Measurements from ENCODE around the gene SCP2.
"Not testable (repeated sequence)": the region's sequence is repeated elsewhere in the genome, so short reads cannot be mapped to it uniquely, and the experiment has no call there.

SCP2 gene

DNA sequence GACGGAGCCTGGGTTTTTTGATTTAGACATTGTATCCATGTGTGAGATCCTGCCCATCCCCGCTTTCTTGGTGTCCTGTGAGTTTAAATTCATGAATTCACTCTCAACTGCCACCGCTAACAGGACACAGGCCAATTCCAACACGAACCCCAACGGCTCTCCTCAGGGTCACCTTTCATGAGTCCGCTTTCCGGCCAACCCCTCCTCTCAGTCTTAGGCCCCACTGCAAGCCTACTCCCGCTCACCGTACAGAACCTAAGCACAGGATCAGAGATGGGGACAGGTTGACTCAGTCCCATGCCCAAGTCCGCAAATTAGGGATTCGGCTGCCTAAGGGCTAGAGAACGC lies 238 bp upstream of the SCP2 start:
- FAIRE-seq (no peak), DNase-seq (ENCODE audit: insufficient read length, low spot score) (no peak)
- TF ChIP-seq POLR2A (IDR thresholded peaks at IDR 0.05; ENCODE audit: low read depth, low read length), result no peak

DNA sequence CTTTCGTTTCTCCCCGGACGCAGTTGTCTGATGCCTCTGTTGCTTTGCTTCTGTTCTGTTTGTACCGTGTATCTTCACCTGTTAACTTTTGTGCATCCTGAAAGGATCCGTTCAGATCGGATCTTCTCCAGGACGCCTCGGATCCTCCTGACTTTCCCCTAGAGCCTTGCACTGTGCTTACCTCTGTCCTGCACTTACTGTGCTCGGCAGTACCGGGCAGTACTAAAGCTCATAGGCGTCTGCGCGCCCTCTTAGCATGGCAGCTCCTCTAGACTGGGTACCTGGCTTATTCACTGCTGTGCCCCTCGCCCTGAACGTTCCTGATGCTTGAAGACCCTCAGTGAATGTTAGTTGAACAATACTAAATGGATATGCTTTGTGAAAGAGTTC lies 934 bp downstream of the SCP2 start:
- TF ChIP-seq POLR2A (IDR thresholded peaks at IDR 0.05; ENCODE audit: low read depth, low read length), result no peak
- no peak for DNase-seq (ENCODE audit: insufficient read length, low spot score)
- FAIRE-seq, result no peak

DNA sequence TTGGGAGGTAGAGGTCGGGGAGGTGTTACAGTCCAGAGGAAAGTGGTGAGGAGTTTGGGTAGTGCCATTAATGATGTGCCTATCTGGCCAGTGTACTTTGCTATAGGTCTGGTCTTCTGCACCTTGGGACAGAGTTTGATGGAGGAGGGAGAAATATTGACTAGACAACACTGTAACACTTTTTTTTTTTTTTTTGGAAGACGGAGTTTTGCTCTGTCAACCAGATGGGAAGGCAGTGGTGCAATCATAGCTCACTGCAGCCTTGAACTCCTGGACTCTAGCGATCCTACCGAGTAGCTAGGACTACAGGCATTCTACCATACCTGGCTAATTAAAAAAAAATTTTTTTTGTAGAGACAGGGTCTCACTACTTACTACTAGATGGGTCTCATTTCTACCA lies 1.9 kb downstream of the SCP2 start:
- no peak for DNase-seq (ENCODE audit: insufficient read length, low spot score)
- no peak for TF ChIP-seq POLR2A (IDR thresholded peaks at IDR 0.05; ENCODE audit: low read depth, low read length)
- no peak for FAIRE-seq

DNA sequence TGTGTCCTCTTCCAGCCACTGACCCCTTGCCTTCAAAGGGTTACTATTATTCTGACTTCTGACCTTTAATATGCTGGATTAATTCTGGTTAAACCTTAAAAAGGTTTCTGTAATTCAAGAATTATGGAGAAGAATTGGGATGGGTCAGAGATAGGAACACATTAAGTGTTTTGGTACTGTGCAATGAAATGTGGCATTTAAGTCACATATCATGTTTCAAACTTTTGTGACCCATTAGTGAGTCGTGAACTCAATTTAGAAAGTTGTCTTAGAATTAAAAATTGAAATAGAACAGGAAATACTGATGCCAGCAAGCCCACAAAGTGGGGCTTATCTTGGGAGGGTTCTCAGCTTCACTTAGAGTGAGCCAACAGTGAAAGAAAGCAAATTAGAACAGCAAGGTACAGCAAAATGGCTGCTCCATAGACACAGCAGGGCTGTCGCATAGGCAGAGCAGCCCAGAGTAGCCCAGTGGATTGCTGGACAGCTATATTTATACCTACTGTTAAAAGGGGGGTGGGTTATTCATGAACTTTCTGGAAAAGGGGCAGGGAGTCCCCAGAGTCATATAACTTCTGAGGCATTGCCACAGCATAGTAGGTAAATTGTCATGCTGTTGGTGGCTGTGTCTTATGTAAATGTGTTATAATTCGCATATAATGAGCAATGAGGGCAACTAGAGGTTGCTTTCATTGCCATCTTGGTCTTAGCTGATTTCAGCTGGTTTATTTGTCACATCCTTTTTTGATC lies 10.5 kb downstream of the SCP2 start:
- FAIRE-seq (no peak), DNase-seq (ENCODE audit: insufficient read length, low spot score) (no peak)
- TF ChIP-seq POLR2A (IDR thresholded peaks at IDR 0.05; ENCODE audit: low read depth, low read length), result no peak

DNA sequence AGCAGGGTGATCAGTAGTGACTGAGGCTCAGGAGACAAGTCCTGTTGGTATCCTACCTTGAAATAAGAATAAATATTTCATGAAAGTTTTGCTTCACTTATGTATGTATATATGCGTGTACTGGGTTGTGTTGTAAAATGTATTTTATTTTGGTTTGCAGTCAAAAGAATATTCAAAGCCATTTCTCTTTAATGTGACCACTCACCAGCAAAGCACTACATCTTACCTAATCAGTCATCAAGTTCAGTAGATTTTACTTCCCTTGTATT lies 11.0 kb downstream of the SCP2 start:
- peak; percentile 62 for FAIRE-seq
- DNase-seq (ENCODE audit: insufficient read length, low spot score), result no peak
- TF ChIP-seq POLR2A (IDR thresholded peaks at IDR 0.05; ENCODE audit: low read depth, low read length), result no peak

DNA sequence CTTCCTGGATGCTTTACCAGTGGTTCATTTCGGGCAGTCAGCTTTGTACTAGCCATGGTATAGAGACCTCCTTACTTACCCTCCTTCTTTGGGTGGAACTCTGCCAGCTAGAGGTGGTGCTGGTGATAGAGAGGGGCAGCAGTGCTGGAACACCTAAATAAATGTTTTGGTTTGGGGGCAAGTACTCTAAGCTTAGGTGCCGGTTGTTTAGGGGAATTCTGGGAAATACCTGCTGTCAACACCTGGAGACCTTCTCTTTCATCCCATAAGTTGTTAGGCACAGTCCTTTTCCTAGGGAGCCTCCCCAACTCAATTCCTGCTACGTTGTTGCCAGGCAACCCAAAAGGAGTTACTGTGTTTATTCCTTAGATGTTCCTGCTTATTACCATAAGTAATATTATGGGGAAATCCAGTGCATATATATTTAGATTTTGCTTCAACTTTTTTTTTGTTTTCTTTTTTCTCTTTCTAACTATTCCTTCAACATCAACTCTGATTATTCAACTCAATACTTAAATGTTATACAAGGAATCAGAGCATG lies 16.9 kb downstream of the SCP2 start:
- FAIRE-seq (no peak), DNase-seq (ENCODE audit: insufficient read length, low spot score) (no peak)
- no peak for TF ChIP-seq POLR2A (IDR thresholded peaks at IDR 0.05; ENCODE audit: low read depth, low read length)

DNA sequence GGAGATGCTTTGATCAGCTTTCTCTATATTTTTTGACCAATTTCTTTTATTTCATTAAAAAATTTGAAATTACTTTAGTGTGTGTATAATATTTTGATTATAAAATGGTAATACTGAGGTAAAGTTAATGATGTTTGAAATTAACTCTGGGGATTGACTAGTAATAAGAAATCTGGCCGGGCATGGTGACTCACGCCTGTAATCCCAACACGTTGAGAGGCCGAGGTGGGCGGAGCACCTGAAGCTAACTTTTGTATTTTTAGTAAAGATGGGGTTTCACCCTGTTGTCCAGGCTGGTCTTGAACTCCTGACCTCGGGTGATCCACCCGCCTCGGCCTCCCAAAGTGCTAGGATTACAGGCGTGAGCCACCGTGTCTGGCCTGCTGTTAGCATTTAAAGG lies 17.5 kb downstream of the SCP2 start:
- FAIRE-seq, result no peak
- no peak for DNase-seq (ENCODE audit: insufficient read length, low spot score)
- TF ChIP-seq POLR2A (IDR thresholded peaks at IDR 0.05; ENCODE audit: low read depth, low read length), result no peak

DNA sequence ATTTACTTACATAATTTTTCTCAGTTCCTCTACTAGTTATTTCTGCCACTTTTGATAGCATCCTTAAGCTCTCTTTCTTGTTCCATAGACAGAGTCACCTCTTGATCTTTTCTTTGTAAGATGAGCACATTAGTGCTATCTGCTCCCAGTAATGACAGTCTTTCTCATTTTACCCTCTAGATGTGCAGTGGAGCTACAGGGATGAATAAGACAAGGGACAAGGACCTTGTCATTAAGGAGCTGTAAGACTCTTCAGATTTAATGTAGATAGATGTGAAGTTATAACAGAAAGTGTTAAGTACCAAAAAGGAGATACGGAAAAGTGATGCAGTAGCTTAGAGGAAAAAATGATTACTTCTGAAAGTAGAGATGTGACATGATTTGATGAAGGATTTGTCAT lies 20.4 kb downstream of the SCP2 start:
- DNase-seq (ENCODE audit: insufficient read length, low spot score) (no peak), FAIRE-seq (no peak)
- no peak for TF ChIP-seq POLR2A (IDR thresholded peaks at IDR 0.05; ENCODE audit: low read depth, low read length)

DNA sequence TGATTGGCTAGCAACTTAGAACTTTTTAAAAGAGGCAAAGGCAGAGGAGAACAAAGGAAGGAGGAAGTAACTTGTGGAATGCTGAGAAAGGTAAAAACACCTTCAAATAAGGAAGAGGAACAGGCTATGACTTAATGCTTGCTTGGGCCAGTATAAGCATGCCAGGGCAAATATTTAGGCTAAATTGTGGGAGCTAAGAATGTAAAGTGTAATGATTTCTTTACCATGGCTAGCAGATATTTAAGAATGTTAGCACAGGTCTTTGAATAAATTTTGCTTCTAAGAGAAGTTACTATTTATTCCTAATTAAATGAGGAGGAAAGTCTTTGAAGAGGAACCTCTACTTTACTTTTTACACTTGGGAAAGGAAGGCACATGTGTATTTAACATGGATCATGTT lies 22.5 kb downstream of the SCP2 start:
- not testable (repeated sequence) for DNase-seq (ENCODE audit: insufficient read length, low spot score); FAIRE-seq

DNA sequence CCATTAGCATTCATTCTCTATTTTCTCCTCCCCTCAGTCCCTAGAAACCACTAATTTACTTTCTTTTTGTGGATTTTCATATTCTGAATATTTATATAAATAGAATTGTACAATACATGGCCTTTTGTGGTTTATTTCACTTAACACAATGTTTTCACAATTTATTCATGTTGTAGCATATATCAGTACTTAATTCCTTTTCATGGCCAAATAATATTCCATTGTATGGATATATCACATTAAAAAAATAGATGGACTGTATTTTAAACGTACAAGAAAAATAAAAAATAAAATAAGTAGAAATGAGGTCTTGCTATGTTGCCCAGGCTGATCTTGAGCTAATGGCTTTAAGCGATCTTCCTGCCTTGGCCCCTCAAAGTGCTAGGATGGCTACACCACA lies 25.0 kb downstream of the SCP2 start:
- no peak for FAIRE-seq

DNA sequence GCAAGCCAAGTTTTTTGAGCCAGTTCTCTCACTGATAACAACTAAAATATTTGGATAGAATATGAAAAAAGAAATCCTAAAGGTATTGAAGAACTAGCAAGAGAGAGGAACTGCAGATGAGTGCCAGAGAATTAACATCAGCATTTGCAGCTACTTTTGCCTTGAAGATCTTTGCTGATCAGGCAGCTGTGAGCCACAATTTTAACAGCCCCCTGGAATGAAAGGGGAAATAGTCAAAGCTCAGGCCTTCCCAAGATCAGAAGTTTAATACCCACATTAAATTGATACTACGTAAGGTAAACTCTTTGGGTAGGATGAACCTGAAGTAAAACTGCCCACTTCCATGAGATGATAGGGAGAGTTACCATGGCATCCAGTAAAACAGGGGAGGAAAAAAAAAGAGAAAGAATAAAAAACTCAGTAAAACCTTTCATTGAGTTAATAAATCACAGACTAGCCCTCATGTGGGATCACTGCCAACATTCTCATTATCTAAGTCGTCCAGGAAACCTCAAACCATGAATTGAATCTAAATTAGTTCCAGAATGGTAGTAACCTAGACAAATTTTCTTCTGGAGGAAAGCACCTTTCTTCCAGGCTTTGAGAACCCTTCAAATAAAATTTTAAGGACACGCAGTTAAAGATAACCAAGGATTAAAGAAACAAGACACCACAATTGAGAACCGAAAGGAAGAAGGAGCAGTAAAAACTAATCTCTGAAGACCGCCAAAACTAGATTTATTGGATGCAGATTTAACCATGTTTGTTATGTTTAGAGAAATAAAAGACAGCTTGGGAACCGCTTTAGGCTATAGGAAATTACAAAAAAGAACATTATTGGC lies 28.3 kb downstream of the SCP2 start:
- TF ChIP-seq POLR2A (IDR thresholded peaks at IDR 0.05; ENCODE audit: low read depth, low read length), result no peak
- no peak for DNase-seq (ENCODE audit: insufficient read length, low spot score)
- FAIRE-seq, result peak; percentile 27

More for the DNA sequence above, 25.0 kb downstream of the SCP2 start:
- no peak for DNase-seq (ENCODE audit: insufficient read length, low spot score)
- no peak for TF ChIP-seq POLR2A (IDR thresholded peaks at IDR 0.05; ENCODE audit: low read depth, low read length)

DNA sequence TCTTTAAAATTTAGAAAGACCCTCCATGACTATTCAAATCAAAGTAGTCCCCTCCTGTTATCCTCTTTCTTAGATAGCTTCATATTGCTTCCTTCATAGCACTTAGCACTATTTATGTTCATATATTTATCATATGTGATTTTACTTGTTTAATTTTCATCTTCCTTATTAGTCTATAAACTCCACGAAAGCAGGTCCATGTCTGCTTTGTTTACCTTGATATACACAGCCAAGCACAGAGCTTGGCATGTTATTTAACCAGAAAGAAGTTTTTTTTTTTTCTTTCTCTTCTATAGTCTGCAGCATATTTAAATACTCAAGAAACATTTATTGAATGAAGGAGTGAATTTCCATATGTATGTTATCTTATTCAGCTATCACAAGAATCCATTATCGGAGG lies 36.0 kb downstream of the SCP2 start:
- DNase-seq (ENCODE audit: insufficient read length, low spot score) (no peak), FAIRE-seq (no peak)
- no peak for TF ChIP-seq POLR2A (IDR thresholded peaks at IDR 0.05; ENCODE audit: low read depth, low read length)

DNA sequence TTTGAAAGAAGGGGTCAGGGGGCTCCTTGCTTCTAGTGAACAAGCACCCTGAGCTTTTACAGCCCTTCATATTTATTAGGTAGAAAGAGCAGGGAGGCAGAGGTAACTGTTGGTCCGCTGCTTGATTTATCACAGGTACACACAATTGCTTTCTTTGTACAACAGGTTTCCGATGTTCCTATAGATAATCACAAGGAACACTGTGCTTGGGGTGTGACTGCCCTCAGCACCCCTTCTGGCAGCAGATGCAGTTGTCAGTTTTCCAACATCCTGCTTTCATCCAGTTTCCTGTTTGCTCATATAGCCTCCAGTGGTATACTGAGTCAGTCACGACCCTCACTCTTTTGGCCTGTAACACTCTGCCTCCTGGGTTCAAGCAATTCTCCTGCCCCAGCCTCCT lies 40.6 kb downstream of the SCP2 start:
- no peak for TF ChIP-seq POLR2A (IDR thresholded peaks at IDR 0.05; ENCODE audit: low read depth, low read length)
- FAIRE-seq (no peak), DNase-seq (ENCODE audit: insufficient read length, low spot score) (no peak)

DNA sequence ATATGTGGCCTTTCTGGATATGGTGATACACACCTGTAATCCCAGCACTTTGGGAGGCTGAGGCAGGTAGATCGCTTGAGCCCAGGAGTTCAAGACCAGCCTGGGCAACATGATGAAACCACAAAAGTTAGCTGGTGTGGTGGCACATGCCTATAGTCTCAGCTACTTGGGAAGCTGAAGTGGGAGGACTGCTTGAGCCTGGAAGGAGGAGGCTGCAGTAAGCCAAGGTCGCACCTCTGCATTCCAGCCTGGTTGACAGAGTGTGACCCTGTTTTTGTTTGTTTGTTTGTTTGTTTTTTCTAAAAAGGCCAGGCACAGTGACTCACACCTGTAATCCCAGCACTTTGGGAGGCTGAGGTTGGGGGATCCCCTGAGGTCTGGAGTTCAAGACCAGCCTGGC lies 42.2 kb downstream of the SCP2 start:
- not testable (repeated sequence) for FAIRE-seq; DNase-seq (ENCODE audit: insufficient read length, low spot score)

DNA sequence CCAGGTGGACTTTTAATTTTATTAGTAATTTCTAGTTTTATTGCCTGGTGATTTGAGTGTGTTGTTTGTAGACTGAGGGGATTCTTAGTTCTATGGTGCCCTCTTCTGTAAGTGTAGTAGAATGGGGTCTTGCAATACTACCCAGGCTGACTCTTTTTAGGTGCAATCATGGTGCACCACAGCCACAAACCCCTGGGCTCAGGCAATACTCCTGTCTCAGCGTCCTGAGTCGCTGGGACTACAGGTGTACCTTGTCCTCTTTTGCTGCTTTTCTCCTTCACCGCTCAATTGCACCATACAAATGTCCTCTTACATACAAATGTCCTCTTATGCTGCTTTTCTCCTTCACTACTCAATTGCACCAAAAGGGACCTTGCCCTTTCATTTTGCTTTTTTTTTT lies 43.1 kb downstream of the SCP2 start:
- FAIRE-seq (no peak), DNase-seq (ENCODE audit: insufficient read length, low spot score) (no peak)
- no peak for TF ChIP-seq POLR2A (IDR thresholded peaks at IDR 0.05; ENCODE audit: low read depth, low read length)
